ENCODE results near the gene TRPT1. TPM values are rescaled to one million over a fixed set of nuclear protein-coding genes. Genes with fewer than 3 reads are reported as not detected.

The TRPT1 gene
- total RNA-seq, 2 experiments from 2014 or later = 18.2 to 18.3 TPM

GRCh38 chr11:64207256-64208085 lies 18.5 kb downstream of the TRPT1 start:
- intact Hi-C loops (cut with micrococcal nuclease) = loop anchor here (1.0 kb wide), 8 partner anchors 19 to 98 kb away; partner anchors contain the start of genes DNAJC4, ESRRA, FKBP2 and GPR137
- no peaks in the 10 kb centered on the region for H3K9me3 Mint-ChIP-seq
- no peaks in the 10 kb centered on the region for H3K27me3 Mint-ChIP-seq (ENCODE audit: low read depth)
- CTCF ChIA-PET = interaction anchor here (0.8 to 7.4 kb wide), 13 partner anchors 8 to 95 kb away, joined by 3 to 89 read pairs (median 5); partner anchors contain the start of genes CATSPERZ, FKBP2, NUDT22 and PLCB3
- peak; percentile 94 for DNase-seq
- peak overlapping the region; percentile 99 for H3K27ac Mint-ChIP-seq
- H3K4me1 Mint-ChIP-seq (ENCODE audit: low read depth) = peaks cover 56% of the 10 kb centered on the region
- peak overlapping the region; percentile 97 for H3K4me3 Mint-ChIP-seq
- peaks cover 58% of the 10 kb centered on the region for H3K36me3 Mint-ChIP-seq (ENCODE audit: low read depth)

DNA sequence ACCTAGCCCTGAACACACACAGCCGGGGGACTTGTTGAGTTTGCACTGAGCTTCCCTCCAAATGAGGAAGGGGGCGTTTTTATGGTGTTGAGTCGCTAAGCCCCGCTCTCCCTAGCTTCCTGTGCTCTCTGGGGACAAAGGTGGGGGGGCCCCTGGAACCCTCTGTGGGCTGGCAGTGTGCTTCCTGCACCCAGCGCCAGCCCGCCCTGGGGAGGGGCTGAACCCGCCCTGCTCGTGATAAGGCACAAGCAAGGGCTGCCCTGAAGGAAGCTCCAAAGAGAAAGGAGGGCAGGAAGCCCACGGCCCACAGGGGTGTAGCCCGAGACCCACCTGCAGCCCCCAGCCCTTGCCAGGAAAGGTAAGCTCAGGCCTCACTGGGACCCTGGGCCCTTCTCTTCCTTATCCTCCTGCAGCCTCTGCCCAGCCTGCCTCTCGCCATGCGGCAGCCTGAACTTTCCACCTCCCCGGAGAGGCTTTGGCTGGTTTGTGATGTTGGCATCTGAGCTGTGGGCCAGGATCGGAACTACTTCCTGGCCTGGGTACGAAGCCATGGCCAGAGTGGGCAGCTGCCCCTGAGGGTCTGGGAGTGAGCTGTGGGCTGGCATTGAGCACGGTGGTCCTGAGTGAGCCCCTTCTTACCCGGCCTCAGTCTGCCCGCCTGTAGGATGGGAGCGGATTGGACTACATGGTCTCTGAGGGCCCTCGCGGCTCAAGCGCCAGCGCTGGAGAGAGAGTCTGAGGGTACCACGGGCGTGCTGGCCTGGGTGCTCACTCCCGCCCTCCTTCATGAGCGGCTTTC lies 19.3 kb downstream of the TRPT1 start, which contains the start of gene FERMT3:
FERMT3 (plus strand) TSS at position 265 of the 799 bp plus-strand sequence. CDS start 644 bp downstream, outside the sequence.
- H3K27ac Mint-ChIP-seq = peak within 1 kb of the TSS; percentile 99
- no peaks in the 10 kb centered on the region for H3K27me3 Mint-ChIP-seq (ENCODE audit: low read depth)
- CTCF ChIA-PET = interaction anchor here (0.8 to 7.4 kb wide), 15 partner anchors 8 to 96 kb away, joined by 3 to 89 read pairs (median 5); partner anchors contain the start of genes BAD, CATSPERZ, NUDT22 and PLCB3
- intact Hi-C loops (cut with micrococcal nuclease) = loop anchor here (1.0 kb wide), 9 partner anchors 20 to 99 kb away; partner anchors contain the start of genes DNAJC4, ESRRA, FKBP2 and GPR137
- peak; percentile 91 for DNase-seq
- H3K36me3 Mint-ChIP-seq (ENCODE audit: low read depth) = peaks cover 58% of the 10 kb centered on the region
- H3K4me1 Mint-ChIP-seq (ENCODE audit: low read depth) = peaks cover 51% of the 10 kb centered on the region
- H3K9me3 Mint-ChIP-seq = no peaks in the 10 kb centered on the region
- H3K4me3 Mint-ChIP-seq = peak within 1 kb of the TSS; percentile 97

- Mint-ChIP-seq H3K9me3 (no peaks in the 10 kb centered on the region), H3K27me3 (ENCODE audit: low read depth) (no peaks in the 10 kb centered on the region), H3K36me3 (ENCODE audit: low read depth) (peaks cover 67% of the 10 kb centered on the region), H3K4me3 (peak overlapping the region; percentile 13), H3K27ac (peak overlapping the region; percentile 89), H3K4me1 (ENCODE audit: low read depth) (peaks cover 49% of the 10 kb centered on the region)
- CTCF ChIA-PET = interaction anchor here (0.5 to 7.4 kb wide), 30 partner anchors 8 to 484 kb away, joined by 3 to 89 read pairs (median 5); partner anchors contain the start of genes CATSPERZ, NUDT22, PPP1R14B and STIP1
- DNase-seq = peak; percentile 93
- intact Hi-C loops (cut with micrococcal nuclease) = loop anchor here (1.0 kb wide), 2 partner anchors 96 to 100 kb away; partner anchors contain the start of gene CATSPERZ
Observed at GRCh38 chr11:64204464-64204989, 21.5 kb downstream of the TRPT1 start.

- Mint-ChIP-seq H3K9me3 (no peaks in the 10 kb centered on the region), H3K36me3 (ENCODE audit: low read depth) (peaks cover 67% of the 10 kb centered on the region)
Observed at GRCh38 chr11:64204080-64204440, 21.9 kb downstream of the TRPT1 start.

DNA sequence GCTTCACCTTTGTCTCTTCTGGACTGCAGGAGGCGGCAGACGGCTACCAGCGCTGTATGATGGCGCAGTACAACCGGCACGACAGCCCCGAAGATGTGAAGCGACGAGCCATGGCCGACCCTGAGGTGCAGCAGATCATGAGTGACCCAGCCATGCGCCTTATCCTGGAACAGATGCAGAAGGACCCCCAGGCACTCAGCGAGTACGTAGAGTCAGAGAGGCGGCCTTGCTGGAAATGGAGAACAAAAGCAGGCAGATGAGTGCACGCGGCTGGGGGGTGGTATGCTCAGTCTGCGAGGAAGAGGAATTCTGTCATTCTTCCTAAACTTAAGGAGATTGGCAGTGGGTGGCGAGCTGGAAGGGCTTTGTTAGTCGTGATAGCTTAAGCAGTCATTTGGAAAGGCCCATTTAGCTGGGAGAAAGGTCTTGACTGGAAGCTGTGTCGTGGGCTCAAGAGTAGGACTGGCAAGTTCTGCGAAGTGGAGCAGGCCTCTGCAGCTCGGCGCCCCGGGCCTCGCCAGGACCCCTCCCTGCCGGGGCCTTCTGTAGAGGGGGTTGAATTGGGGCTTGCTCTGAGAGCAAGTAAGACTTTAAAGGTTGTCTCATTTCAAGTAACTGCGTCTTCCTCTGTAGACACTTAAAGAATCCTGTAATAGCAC lies 22.4 kb downstream of the TRPT1 start:
- H3K4me3 Mint-ChIP-seq = no peak overlapping the region
- peaks cover 40% of the 10 kb centered on the region for H3K4me1 Mint-ChIP-seq (ENCODE audit: low read depth)
- CTCF ChIA-PET = interaction anchor here (0.9 to 7.4 kb wide), 15 partner anchors 10 to 109 kb away, joined by 3 to 89 read pairs (median 7); partner anchors contain the start of genes CATSPERZ, NUDT22, PPP1R14B and STIP1
- H3K27ac Mint-ChIP-seq = peak overlapping the region; percentile 89
- no peaks in the 10 kb centered on the region for H3K27me3 Mint-ChIP-seq (ENCODE audit: low read depth)
- no peaks in the 10 kb centered on the region for H3K9me3 Mint-ChIP-seq
- intact Hi-C loops (cut with micrococcal nuclease) = loop anchor here (1.0 kb wide), 2 partner anchors 97 to 101 kb away; partner anchors contain the start of gene CATSPERZ
- peaks cover 63% of the 10 kb centered on the region for H3K36me3 Mint-ChIP-seq (ENCODE audit: low read depth)
- DNase-seq = no peak

More at GRCh38 chr11:64204080-64204440, 21.9 kb downstream of the TRPT1 start:
- Mint-ChIP-seq H3K27me3 (ENCODE audit: low read depth) (no peaks in the 10 kb centered on the region), H3K4me3 (no peak overlapping the region), H3K27ac (peak overlapping the region; percentile 89), H3K4me1 (ENCODE audit: low read depth) (peaks cover 45% of the 10 kb centered on the region)
- intact Hi-C loops (cut with micrococcal nuclease) = loop anchor here (1.0 kb wide), 2 partner anchors 96 to 100 kb away; partner anchors contain the start of gene CATSPERZ
- CTCF ChIA-PET = interaction anchor here (0.5 to 7.4 kb wide), 23 partner anchors 9 to 246 kb away, joined by 3 to 89 read pairs (median 5); partner anchors contain the start of genes CATSPERZ, NUDT22, PPP1R14B and STIP1
- DNase-seq = no peak

DNA sequence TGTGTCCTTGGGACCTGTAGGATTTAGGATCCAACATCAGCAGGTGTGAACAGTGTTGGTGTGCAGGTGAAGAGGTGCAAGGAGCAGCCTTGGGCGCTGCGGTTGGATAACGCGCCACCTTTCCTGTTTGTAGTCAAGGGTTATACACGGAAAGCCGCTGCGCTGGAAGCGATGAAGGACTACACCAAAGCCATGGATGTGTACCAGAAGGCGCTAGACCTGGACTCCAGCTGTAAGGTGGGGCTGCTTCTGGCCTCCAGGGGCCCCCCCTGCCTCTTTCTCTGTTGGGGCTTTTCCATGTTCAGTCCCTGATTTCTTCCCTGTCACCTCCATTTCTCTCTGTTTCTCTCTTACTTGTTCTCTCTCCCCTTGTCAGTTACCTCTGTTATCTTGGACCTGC lies 23.0 kb downstream of the TRPT1 start:
- Mint-ChIP-seq H3K27ac (no peak overlapping the region), H3K4me3 (no peak overlapping the region), H3K36me3 (ENCODE audit: low read depth) (peaks cover 63% of the 10 kb centered on the region), H3K9me3 (no peaks in the 10 kb centered on the region), H3K27me3 (ENCODE audit: low read depth) (no peaks in the 10 kb centered on the region), H3K4me1 (ENCODE audit: low read depth) (peaks cover 35% of the 10 kb centered on the region)
- intact Hi-C loops (cut with micrococcal nuclease) = no loop called here
- CTCF ChIA-PET = interaction anchor here (2.0 to 7.4 kb wide), 5 partner anchors 17 to 100 kb away, joined by 8 to 89 read pairs (median 13); partner anchors contain the start of genes CATSPERZ, NUDT22, STIP1 and TRPT1
- no peak for DNase-seq

- H3K36me3 Mint-ChIP-seq (ENCODE audit: low read depth) = peaks cover 58% of the 10 kb centered on the region
- peaks cover 31% of the 10 kb centered on the region for H3K4me1 Mint-ChIP-seq (ENCODE audit: low read depth)
- DNase-seq = no peak
- CTCF ChIA-PET = interaction anchor here (0.6 to 1.0 kb wide), 2 partner anchors 99 to 101 kb away, joined by 3 read pairs; no protein-coding TSS in a partner anchor
- no peaks in the 10 kb centered on the region for H3K27me3 Mint-ChIP-seq (ENCODE audit: low read depth)
- no peak overlapping the region for H3K27ac Mint-ChIP-seq
- no peak overlapping the region for H3K4me3 Mint-ChIP-seq
- no peaks in the 10 kb centered on the region for H3K9me3 Mint-ChIP-seq
- intact Hi-C loops (cut with micrococcal nuclease) = no loop called here
Observed at GRCh38 chr11:64201543-64201942, 24.4 kb downstream of the TRPT1 start.

DNA sequence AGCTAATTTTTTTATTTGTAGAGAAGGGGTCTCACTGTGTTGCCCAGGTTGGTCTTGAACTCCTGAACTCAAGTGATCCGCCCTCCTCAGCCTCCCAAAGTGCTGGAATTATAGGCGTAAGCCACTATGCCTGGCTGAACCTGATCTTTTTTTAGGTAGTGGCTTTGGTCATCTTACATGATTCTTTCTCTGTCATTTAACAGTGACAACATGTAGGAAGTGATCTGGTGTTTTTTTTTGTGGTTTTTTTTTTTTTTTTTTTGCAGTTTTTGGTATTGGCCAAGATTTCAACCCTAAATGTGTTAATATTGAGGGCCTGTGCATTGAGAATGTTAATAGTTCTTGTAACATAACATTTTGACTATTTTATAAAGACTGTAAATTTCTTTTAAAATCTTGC lies 27.5 kb downstream of the TRPT1 start:
- Mint-ChIP-seq H3K4me1 (ENCODE audit: low read depth) (peaks cover 12% of the 10 kb centered on the region), H3K36me3 (ENCODE audit: low read depth) (peaks cover 59% of the 10 kb centered on the region), H3K27me3 (ENCODE audit: low read depth) (no peaks in the 10 kb centered on the region), H3K9me3 (no peaks in the 10 kb centered on the region), H3K4me3 (no peak overlapping the region), H3K27ac (no peak overlapping the region)
- CTCF ChIA-PET = interaction anchor here (1.7 kb wide), 1 partner anchor 9 kb away, joined by 4 read pairs; no protein-coding TSS in a partner anchor
- intact Hi-C loops (cut with micrococcal nuclease) = no loop called here
- no peak for DNase-seq

DNA sequence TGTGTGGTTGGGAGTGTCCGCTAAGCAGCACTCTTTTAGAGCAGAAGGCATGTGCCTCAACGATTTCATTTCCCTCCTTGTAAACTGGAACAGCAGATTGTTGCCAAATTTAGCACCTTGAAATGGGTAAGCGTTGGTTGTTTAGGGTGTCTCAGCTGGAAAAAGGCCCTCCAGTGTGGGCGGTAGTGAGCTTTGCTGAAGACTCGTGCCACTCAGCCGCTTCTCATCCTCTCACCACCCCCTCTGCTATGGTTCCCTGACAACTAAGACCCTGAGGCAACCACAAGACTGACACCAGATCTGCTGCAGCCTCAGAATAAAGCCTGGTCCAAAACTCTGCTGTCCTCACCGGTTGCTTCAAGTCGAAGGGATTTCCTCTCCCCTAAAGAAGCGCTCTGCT lies 29.4 kb downstream of the TRPT1 start:
- DNase-seq = no peak
- Mint-ChIP-seq H3K4me3 (no peak overlapping the region), H3K27me3 (ENCODE audit: low read depth) (no peaks in the 10 kb centered on the region), H3K4me1 (ENCODE audit: low read depth) (peaks cover 14% of the 10 kb centered on the region), H3K27ac (no peak overlapping the region), H3K36me3 (ENCODE audit: low read depth) (peaks cover 58% of the 10 kb centered on the region), H3K9me3 (no peaks in the 10 kb centered on the region)
- CTCF ChIA-PET = interaction anchor here (0.6 kb wide), 2 partner anchors 8 to 796 kb away, joined by 4 read pairs; no protein-coding TSS in a partner anchor
- intact Hi-C loops (cut with micrococcal nuclease) = no loop called here

DNA sequence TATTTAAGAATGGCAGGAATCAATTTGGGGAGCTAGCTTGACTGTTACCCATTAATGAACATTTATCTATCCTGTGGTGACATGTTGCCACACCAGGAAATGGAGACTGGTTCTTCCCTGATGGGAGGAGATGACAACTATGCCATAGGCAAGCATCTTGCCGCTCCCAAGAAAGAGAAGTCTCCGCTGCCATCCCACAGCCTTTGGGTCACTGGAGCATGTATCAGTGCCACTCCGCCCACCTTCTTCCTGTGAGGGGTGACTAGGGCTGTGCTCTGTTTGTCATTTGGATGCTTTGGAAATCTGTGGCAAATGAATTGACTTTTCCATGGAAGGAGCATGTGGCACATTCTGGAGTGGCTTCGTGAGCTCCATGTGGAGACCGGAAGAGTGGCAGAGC lies 33.6 kb downstream of the TRPT1 start:
- CTCF ChIA-PET = interaction anchor here (1.5 to 3.6 kb wide), 2 partner anchors 12 to 44 kb away, joined by 3 to 19 read pairs; no protein-coding TSS in a partner anchor
- Mint-ChIP-seq H3K36me3 (ENCODE audit: low read depth) (peaks cover 45% of the 10 kb centered on the region), H3K4me1 (ENCODE audit: low read depth) (peaks cover 39% of the 10 kb centered on the region), H3K9me3 (no peaks in the 10 kb centered on the region), H3K27me3 (ENCODE audit: low read depth) (no peaks in the 10 kb centered on the region), H3K4me3 (no peak overlapping the region), H3K27ac (no peak overlapping the region)
- no peak for DNase-seq
- intact Hi-C loops (cut with micrococcal nuclease) = no loop called here

Data from activated naive CD4-positive, alpha-beta T cell treated with anti-CD3 and anti-CD28 coated beads for 36 hours (primary cell).